H9 (cell line): ENCODE data around the gene ERCC8. TPM values are rescaled to one million over a fixed set of nuclear protein-coding genes. Genes with fewer than 3 reads are reported as not detected.

ENCODE experiments used
- DNase-seq: peaks from one replicate; pipeline ENCODE4 v3.0.0-alpha.2; 2017
- H2AFZ ChIP-seq: one replicate; pipeline ENCODE4 v1.6.1; 2013; ENCODE audit warnings: mild to moderate bottlenecking, low read length, control low read depth, moderate library complexity
- H2AK5ac ChIP-seq: 2 replicates; pipeline ENCODE4 v1.6.1; 2013; ENCODE audit warnings: low read length, control low read depth, mixed read lengths; ENCODE audit not compliant: insufficient read length
- H2BK120ac ChIP-seq: one replicate; pipeline ENCODE4 v1.6.1; 2013; ENCODE audit warnings: low read depth, mild to moderate bottlenecking, low read length, control low read depth, inconsistent platforms; ENCODE audit not compliant: poor library complexity, severe bottlenecking
- H2BK12ac ChIP-seq: 2 replicates; pipeline ENCODE4 v1.6.1; 2013; ENCODE audit warnings: low read length, control low read depth, mixed read lengths, low read depth; ENCODE audit not compliant: insufficient read length
- H2BK15ac ChIP-seq: 2 replicates; pipeline ENCODE4 v1.6.1; 2013; ENCODE audit warnings: low read depth, low read length, control low read depth
- H2BK20ac ChIP-seq: one replicate; pipeline ENCODE4 v1.6.1; 2013; ENCODE audit warnings: low read depth, mild to moderate bottlenecking, low read length, control low read depth, inconsistent platforms; ENCODE audit not compliant: poor library complexity, severe bottlenecking
- H2BK5ac ChIP-seq: 2 replicates; pipeline ENCODE4 v1.6.1; 2013; ENCODE audit warnings: low read length, control low read depth, mixed read lengths; ENCODE audit not compliant: insufficient read length
- H3K14ac ChIP-seq: 2 replicates; pipeline ENCODE4 v1.6.1; 2013; ENCODE audit warnings: low read length, control low read depth; ENCODE audit not compliant: insufficient read depth
- H3K18ac ChIP-seq: 2 replicates; pipeline ENCODE4 v1.6.1; 2013; ENCODE audit warnings: low read depth, mild to moderate bottlenecking, mixed read lengths, low read length, control low read depth; ENCODE audit not compliant: insufficient read length
- H3K23ac ChIP-seq: 2 replicates; pipeline ENCODE4 v1.6.1; 2013; ENCODE audit warnings: low read length, control low read depth, mixed read lengths, low read depth; ENCODE audit not compliant: insufficient read length
- H3K23me2 ChIP-seq: 2 replicates; pipeline ENCODE4 v1.6.1; 2013; ENCODE audit warnings: low read depth, mild to moderate bottlenecking, mixed read lengths, low read length, control low read depth; ENCODE audit not compliant: insufficient read length, poor library complexity, severe bottlenecking
- H3K27ac ChIP-seq: 2 replicates; pipeline ENCODE4 v1.5.1; 2013; ENCODE audit warnings: low read length, control low read depth, mixed read lengths, low read depth; ENCODE audit not compliant: insufficient read length
- H3K27me3 ChIP-seq: 2 replicates; pipeline ENCODE4 v1.6.1; 2013; ENCODE audit warnings: low read length, control low read depth, inconsistent platforms; ENCODE audit not compliant: insufficient read depth
- H3K4ac ChIP-seq: 2 replicates; pipeline ENCODE4 v1.6.1; 2013; ENCODE audit warnings: low read depth, mild to moderate bottlenecking, control low read depth, inconsistent platforms, low read length, moderate library complexity
- H3K4me1 ChIP-seq: 2 replicates; pipeline ENCODE4 v1.6.1; 2013; ENCODE audit warnings: low read length, control low read depth, inconsistent platforms; ENCODE audit not compliant: insufficient read depth
- H3K4me2 ChIP-seq: 2 replicates; pipeline ENCODE4 v1.6.1; 2013; ENCODE audit warnings: low read length, control low read depth, mixed read lengths; ENCODE audit not compliant: insufficient read length, insufficient read depth
- H3K56ac ChIP-seq: 2 replicates; pipeline ENCODE4 v1.6.1; 2013; ENCODE audit warnings: low read depth, mild to moderate bottlenecking, mixed read lengths, low read length, control low read depth; ENCODE audit not compliant: insufficient read length
- H3K79me1 ChIP-seq: 2 replicates; pipeline ENCODE4 v1.6.1; 2013; ENCODE audit warnings: low read depth, mild to moderate bottlenecking, moderate library complexity, low read length, control low read depth, inconsistent platforms; ENCODE audit not compliant: insufficient read depth, poor library complexity, severe bottlenecking
- H3K79me2 ChIP-seq: 2 replicates; pipeline ENCODE4 v1.6.1; 2013; ENCODE audit warnings: low read length, control low read depth, inconsistent platforms; ENCODE audit not compliant: insufficient read depth
- H3K9ac ChIP-seq: 2 replicates; pipeline ENCODE4 v1.6.1; 2013; ENCODE audit warnings: low read length, control low read depth, mixed read lengths; ENCODE audit not compliant: insufficient read length; ENCODE audit errors: extremely low read depth
- H3K9me3 ChIP-seq: one replicate; pipeline ENCODE4 v1.6.1; 2013; ENCODE audit warnings: low read depth, low read length, inconsistent platforms; ENCODE audit not compliant: control insufficient read depth
- H3T11ph ChIP-seq: one replicate; pipeline ENCODE4 v1.6.1; 2013; ENCODE audit warnings: mild to moderate bottlenecking, low read length, control low read depth, inconsistent platforms
- H4K20me1 ChIP-seq: one replicate; pipeline ENCODE4 v1.6.1; 2013; ENCODE audit not compliant: control insufficient read depth, insufficient read length, insufficient read depth
- H4K5ac ChIP-seq: 2 replicates; pipeline ENCODE4 v1.6.1; 2013; ENCODE audit warnings: low read depth, mild to moderate bottlenecking, mixed read lengths, low read length, control low read depth; ENCODE audit not compliant: insufficient read length
- H4K8ac ChIP-seq: replicated peaks from 2 replicates; pipeline ENCODE4 v1.6.1; 2013; ENCODE audit warnings: low read length, control low read depth, mixed read lengths, low read depth; ENCODE audit not compliant: insufficient read length
- H4K91ac ChIP-seq: 2 replicates; pipeline ENCODE4 v1.6.1; 2013; ENCODE audit warnings: low read depth, mild to moderate bottlenecking, moderate library complexity, mixed read lengths, low read length, control low read depth; ENCODE audit not compliant: insufficient read length
- H3K27ac Mint-ChIP-seq, 3 experiments: 2 replicates in 2 of 3; 3 replicates in 1 of 3; pipeline ENCODE4 v1.8.0; 2020 to 2021; ENCODE audit warnings: mixed read lengths in 3 of 3, mild to moderate bottlenecking in 1 of 3, moderate library complexity in 1 of 3
- H3K27me3 Mint-ChIP-seq: 2 replicates; pipeline ENCODE4 v1.8.0; 2021; ENCODE audit warnings: low read depth, mild to moderate bottlenecking, moderate library complexity, mixed read lengths
- H3K36me3 Mint-ChIP-seq, 3 experiments: 2 replicates in 2 of 3; 3 replicates in 1 of 3; pipeline ENCODE4 v1.8.0; 2020 to 2021; ENCODE audit warnings: low read depth in 3 of 3, mixed read lengths in 3 of 3; ENCODE audit not compliant: insufficient read depth in 1 of 3
- H3K4me1 Mint-ChIP-seq, 2 experiments: 2 replicates each; pipeline ENCODE4 v1.8.0; 2020; ENCODE audit warnings: mixed read lengths in 2 of 2
- H3K4me3 Mint-ChIP-seq, 2 experiments: 2 replicates in 1 of 2; 3 replicates in 1 of 2; pipeline ENCODE4 v1.8.0; 2020 to 2021; ENCODE audit warnings: mild to moderate bottlenecking in 2 of 2, mixed read lengths in 2 of 2, moderate library complexity in 1 of 2
- H3K9me3 Mint-ChIP-seq, 2 experiments: 2 replicates in 1 of 2; 3 replicates in 1 of 2; pipeline ENCODE4 v1.8.0; 2020; ENCODE audit warnings: mild to moderate bottlenecking in 2 of 2, mixed read lengths in 2 of 2, moderate library complexity in 1 of 2
- WGBS: extraction: QIAGEN DNeasy Blood & Tissue Kit; methylation state at CpG from one replicate; pipeline ENCODE4 v1.1.7; 2013; ENCODE audit warnings: missing lambda C conversion rate, low lambda C conversion rate, mixed read lengths; ENCODE audit not compliant: insufficient read length; ENCODE audit errors: extremely low coverage; 5-methylcytosine and 5-hydroxymethylcytosine counted together
- total RNA-seq: library from RNA; stranded (reverse); gene quantifications from 2 replicates; pipeline ENCODE4 v1.2.1, GENCODE V29; 2021
- TF ChIP-seq, protein P1 (sequence below): fragments of 200-600 bp; sonication (generic); conservative IDR thresholded peaks from 3 replicates; pipeline ENCODE4 v1.8.0; 2021; ENCODE audit warnings: antibody characterized with exemption, mild to moderate bottlenecking

The ERCC8 gene
- total RNA-seq, 1 experiment from 2014 or later: 18.0 TPM

DNA sequence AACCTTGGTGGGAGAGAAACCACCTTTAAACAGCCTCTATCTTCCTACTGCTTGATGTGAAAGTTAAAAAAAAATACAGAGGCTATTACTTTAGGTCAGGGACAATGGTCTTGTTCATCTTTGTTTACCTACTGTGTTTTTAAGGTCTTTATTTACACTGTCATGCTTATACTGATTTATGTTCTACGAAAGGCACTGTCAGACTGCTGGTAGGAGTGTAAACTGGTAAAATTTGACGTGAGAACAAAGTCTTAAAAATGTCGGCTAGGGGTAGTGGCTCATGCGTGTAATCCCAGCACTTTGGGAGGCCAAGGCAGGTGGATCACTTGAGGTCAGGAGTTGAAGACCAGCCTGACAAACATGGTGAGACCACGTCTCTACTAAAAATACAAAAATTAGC lies 58.7 kb downstream of the ERCC8 start:
- no CpG with 5 or more reads among the region's 5 CpGs for WGBS
- H3K4me2 ChIP-seq: no peak overlapping the region
- Mint-ChIP-seq H3K36me3 (peaks cover 24 to 30% (median 28%) of the 10 kb centered on the region in 3 experiments), H3K27me3 (peaks cover 3% of the 10 kb centered on the region), H3K4me1 (peaks cover 4% of the 10 kb centered on the region in 2 experiments), H3K4me3 (no peak overlapping the region), H3K9me3 (peaks cover 21 to 22% of the 10 kb centered on the region in 2 experiments), H3K27ac (no peak overlapping the region)
- no peak overlapping the region for H3K4ac ChIP-seq
- H2BK5ac ChIP-seq: no peak overlapping the region
- no peak overlapping the region for H4K8ac ChIP-seq
- H3K23me2 ChIP-seq: no peaks in the 10 kb centered on the region
- no peak overlapping the region for H3K56ac ChIP-seq
- no peak overlapping the region for H3T11ph ChIP-seq
- no peak overlapping the region for H2AK5ac ChIP-seq
- TF ChIP-seq, protein P1, sequence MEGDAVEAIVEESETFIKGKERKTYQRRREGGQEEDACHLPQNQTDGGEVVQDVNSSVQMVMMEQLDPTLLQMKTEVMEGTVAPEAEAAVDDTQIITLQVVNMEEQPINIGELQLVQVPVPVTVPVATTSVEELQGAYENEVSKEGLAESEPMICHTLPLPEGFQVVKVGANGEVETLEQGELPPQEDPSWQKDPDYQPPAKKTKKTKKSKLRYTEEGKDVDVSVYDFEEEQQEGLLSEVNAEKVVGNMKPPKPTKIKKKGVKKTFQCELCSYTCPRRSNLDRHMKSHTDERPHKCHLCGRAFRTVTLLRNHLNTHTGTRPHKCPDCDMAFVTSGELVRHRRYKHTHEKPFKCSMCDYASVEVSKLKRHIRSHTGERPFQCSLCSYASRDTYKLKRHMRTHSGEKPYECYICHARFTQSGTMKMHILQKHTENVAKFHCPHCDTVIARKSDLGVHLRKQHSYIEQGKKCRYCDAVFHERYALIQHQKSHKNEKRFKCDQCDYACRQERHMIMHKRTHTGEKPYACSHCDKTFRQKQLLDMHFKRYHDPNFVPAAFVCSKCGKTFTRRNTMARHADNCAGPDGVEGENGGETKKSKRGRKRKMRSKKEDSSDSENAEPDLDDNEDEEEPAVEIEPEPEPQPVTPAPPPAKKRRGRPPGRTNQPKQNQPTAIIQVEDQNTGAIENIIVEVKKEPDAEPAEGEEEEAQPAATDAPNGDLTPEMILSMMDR: no peak
- no peak overlapping the region for H2BK20ac ChIP-seq
- DNase-seq: no peak
- no peak overlapping the region for H3K18ac ChIP-seq
- H3K9me3 ChIP-seq: peaks cover 14% of the 10 kb centered on the region
- no peak overlapping the region for H3K9ac ChIP-seq
- H3K79me2 ChIP-seq: no peaks in the 10 kb centered on the region
- H4K20me1 ChIP-seq: no peaks in the 10 kb centered on the region
- no peaks in the 10 kb centered on the region for H3K27me3 ChIP-seq
- H2BK120ac ChIP-seq: no peak overlapping the region
- no peaks in the 10 kb centered on the region for H3K4me1 ChIP-seq
- no peak overlapping the region for H3K23ac ChIP-seq
- H3K27ac ChIP-seq: no peak overlapping the region
- no peak overlapping the region for H4K5ac ChIP-seq
- H3K79me1 ChIP-seq: no peaks in the 10 kb centered on the region
- no peak overlapping the region for H2BK12ac ChIP-seq
- H4K91ac ChIP-seq: no peak overlapping the region
- no peak overlapping the region for H2AFZ ChIP-seq
- no peak overlapping the region for H3K14ac ChIP-seq
- no peak overlapping the region for H2BK15ac ChIP-seq
